Endothelial cell of umbilical vein (primary cell): Measurements from ENCODE around the gene NAMPT.

ENCODE experiments used
- EZH2 ChIP-seq: IDR thresholded peaks from 2 replicates; pipeline ENCODE4 v1.6.1; 2012; ENCODE audit warnings: borderline replicate concordance, low read depth, mild to moderate bottlenecking, moderate library complexity, low read length, inconsistent platforms; ENCODE audit not compliant: severe bottlenecking
- FOS ChIP-seq: IDR thresholded peaks from 2 replicates; pipeline ENCODE4 v1.6.1; 2011; ENCODE audit warnings: mild to moderate bottlenecking, low read length, moderate library complexity, borderline replicate concordance; ENCODE audit not compliant: insufficient read depth
- POLR2AphosphoS5 ChIP-seq: IDR thresholded peaks from 2 replicates; pipeline ENCODE4 v1.6.1; 2012; ENCODE audit warnings: low read depth, mild to moderate bottlenecking, control low read depth, low read length, moderate library complexity; ENCODE audit not compliant: insufficient read depth
- TF ChIP-seq, protein P1 (sequence below), 2 donors: IDR thresholded peaks; 1 replicate in 1 of 2; 2 replicates in 1 of 2; pipeline ENCODE4 v1.5.1; 2011; ENCODE audit warnings: low read length in 2 of 2, mild to moderate bottlenecking in 2 of 2, moderate library complexity in 2 of 2, control low read depth in 1 of 2, inconsistent platforms in 1 of 2, low read depth in 1 of 2; ENCODE audit not compliant: insufficient read depth in 1 of 2; ENCODE audit errors: extremely low read depth in 1 of 2

- TF ChIP-seq EZH2 (no peak), FOS (no peak), POLR2AphosphoS5 (no peak)
- TF ChIP-seq, protein P1, sequence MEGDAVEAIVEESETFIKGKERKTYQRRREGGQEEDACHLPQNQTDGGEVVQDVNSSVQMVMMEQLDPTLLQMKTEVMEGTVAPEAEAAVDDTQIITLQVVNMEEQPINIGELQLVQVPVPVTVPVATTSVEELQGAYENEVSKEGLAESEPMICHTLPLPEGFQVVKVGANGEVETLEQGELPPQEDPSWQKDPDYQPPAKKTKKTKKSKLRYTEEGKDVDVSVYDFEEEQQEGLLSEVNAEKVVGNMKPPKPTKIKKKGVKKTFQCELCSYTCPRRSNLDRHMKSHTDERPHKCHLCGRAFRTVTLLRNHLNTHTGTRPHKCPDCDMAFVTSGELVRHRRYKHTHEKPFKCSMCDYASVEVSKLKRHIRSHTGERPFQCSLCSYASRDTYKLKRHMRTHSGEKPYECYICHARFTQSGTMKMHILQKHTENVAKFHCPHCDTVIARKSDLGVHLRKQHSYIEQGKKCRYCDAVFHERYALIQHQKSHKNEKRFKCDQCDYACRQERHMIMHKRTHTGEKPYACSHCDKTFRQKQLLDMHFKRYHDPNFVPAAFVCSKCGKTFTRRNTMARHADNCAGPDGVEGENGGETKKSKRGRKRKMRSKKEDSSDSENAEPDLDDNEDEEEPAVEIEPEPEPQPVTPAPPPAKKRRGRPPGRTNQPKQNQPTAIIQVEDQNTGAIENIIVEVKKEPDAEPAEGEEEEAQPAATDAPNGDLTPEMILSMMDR (IDR thresholded peaks at IDR 0.05; ENCODE audit: extremely low read depth in 1 of 2, insufficient read depth in 1 of 2, low read depth in 1 of 2, low read length in 2 of 2): no peak
Observed at GRCh38 chr7:106289848-106290247, 5.1 kb upstream of the NAMPT start.
